ENCODE data around the gene OSBPL3. TPM values are rescaled to one million over a fixed set of nuclear protein-coding genes. Genes with fewer than 3 reads are reported as not detected.

The OSBPL3 gene
- total RNA-seq, 2 donors from 2014 or later: 9.0 to 14.8 TPM

- no peak overlapping the region for H3K4me3 ChIP-seq
- H3K9ac ChIP-seq (ENCODE audit: low read depth in 2 of 2, low read length in 2 of 2): no peak overlapping the region
- peak overlapping the region; percentile 65 for H3K27ac ChIP-seq
- intact Hi-C loops (cut with DNase I): no loop called here
- H3K27me3 ChIP-seq: no peaks in the 10 kb centered on the region
- H3K4me1 ChIP-seq: peaks cover 20% of the 10 kb centered on the region
- no peak for TF ChIP-seq CTCF (IDR thresholded peaks at IDR 0.05)
- no peak for DNase-seq
- no peaks in the 10 kb centered on the region for H3K36me3 ChIP-seq
- no peaks in the 10 kb centered on the region for H3K9me3 ChIP-seq
Measured at GRCh38 chr7:24826662-24827020, 153.3 kb downstream of the OSBPL3 start.

- intact Hi-C loops (cut with DNase I): no loop called here
Measured at GRCh38 chr7:24825931-24826661, 153.9 kb downstream of the OSBPL3 start.

DNA sequence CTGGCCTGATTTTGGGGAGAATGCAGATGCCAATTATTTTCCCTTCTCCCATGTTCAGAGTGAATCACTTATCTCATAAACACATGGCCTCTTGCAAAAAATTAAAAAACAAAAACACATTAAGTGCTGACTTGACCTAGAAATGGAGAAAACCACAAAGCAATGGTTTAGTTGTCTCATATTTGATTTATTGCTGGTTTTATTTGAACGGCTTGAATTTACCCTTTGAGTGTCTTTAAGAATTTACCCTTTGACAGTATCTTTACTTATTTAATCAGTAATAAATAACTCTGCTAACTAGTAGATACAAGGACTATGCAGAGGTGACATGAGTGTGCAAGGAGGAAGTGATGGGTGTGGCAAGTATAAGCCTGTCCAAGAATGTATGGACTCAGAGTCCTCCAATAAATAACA lies 154.6 kb downstream of the OSBPL3 start:
- Histone ChIP-seq H3K27me3 (no peaks in the 10 kb centered on the region), H3K9ac (ENCODE audit: low read depth in 2 of 2, low read length in 2 of 2) (no peak overlapping the region), H3K4me3 (no peak overlapping the region), H3K9me3 (no peaks in the 10 kb centered on the region), H3K4me1 (peaks cover 25% of the 10 kb centered on the region), H3K36me3 (no peaks in the 10 kb centered on the region), H3K27ac (peak overlapping the region; percentile 65)
- no peak for TF ChIP-seq CTCF (IDR thresholded peaks at IDR 0.05)
- no peak for DNase-seq
- intact Hi-C loops (cut with DNase I): no loop called here

More at GRCh38 chr7:24825931-24826661, 153.9 kb downstream of the OSBPL3 start:
- no peaks in the 10 kb centered on the region for H3K9me3 ChIP-seq
- H3K9ac ChIP-seq (ENCODE audit: low read depth in 2 of 2, low read length in 2 of 2): no peak overlapping the region
- peak; percentile 83 for DNase-seq
- H3K27ac ChIP-seq: peak overlapping the region; percentile 65
- no peaks in the 10 kb centered on the region for H3K36me3 ChIP-seq
- TF ChIP-seq CTCF (IDR thresholded peaks at IDR 0.05): no peak
- no peak overlapping the region for H3K4me3 ChIP-seq
- no peaks in the 10 kb centered on the region for H3K27me3 ChIP-seq
- peaks cover 24% of the 10 kb centered on the region for H3K4me1 ChIP-seq

DNA sequence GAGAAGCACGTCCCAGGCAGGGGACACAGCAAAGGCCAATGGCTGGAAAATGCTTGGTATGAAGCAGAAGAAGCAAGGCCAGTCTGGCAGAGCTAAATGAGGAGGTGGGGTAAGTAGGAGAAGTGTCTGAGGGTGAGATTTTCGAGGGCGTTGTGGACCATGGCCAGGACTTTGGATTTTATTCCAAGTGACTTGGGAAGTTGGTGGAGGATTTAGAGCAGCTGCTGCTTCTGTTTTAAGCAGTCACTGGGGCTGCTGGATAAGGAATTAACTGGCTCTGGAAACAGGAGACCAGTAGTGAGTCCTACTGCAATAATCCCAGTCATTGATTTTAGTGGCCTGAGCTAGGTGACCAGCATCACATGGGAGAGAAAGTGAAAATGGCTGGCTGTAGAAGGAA lies 155.1 kb downstream of the OSBPL3 start:
- no peak for DNase-seq
- H3K9me3 ChIP-seq: no peaks in the 10 kb centered on the region
- H3K9ac ChIP-seq (ENCODE audit: low read depth in 2 of 2, low read length in 2 of 2): no peak overlapping the region
- H3K36me3 ChIP-seq: no peaks in the 10 kb centered on the region
- H3K27me3 ChIP-seq: no peaks in the 10 kb centered on the region
- H3K4me3 ChIP-seq: no peak overlapping the region
- peaks cover 25% of the 10 kb centered on the region for H3K4me1 ChIP-seq
- no peak overlapping the region for H3K27ac ChIP-seq
- intact Hi-C loops (cut with DNase I): no loop called here
- no peak for TF ChIP-seq CTCF (IDR thresholded peaks at IDR 0.05)

DNA sequence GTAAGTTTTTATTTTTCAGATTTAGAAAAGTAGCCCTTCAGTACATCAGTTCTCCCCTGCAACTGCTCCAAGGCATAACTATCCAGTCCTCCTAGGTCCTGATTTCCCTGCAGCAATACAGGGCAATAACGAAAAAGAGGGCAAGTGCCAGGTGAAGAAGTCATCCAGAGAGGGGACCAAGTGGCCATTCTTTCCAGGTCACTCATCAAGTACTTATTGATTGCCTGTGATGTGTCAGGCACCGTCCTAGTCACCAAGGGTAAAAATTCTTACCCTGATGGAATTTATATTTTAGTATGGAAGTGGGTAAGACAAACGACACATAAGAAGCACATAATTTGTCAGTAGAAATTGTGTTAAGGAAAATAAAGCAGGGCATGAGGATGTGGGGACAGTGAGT lies 155.6 kb downstream of the OSBPL3 start:
- H3K4me1 ChIP-seq: peaks cover 25% of the 10 kb centered on the region
- no peak for DNase-seq
- H3K27ac ChIP-seq: no peak overlapping the region
- H3K9me3 ChIP-seq: no peaks in the 10 kb centered on the region
- no peak overlapping the region for H3K4me3 ChIP-seq
- H3K9ac ChIP-seq (ENCODE audit: low read depth in 2 of 2, low read length in 2 of 2): no peak overlapping the region
- no peaks in the 10 kb centered on the region for H3K27me3 ChIP-seq
- intact Hi-C loops (cut with DNase I): no loop called here
- no peak for TF ChIP-seq CTCF (IDR thresholded peaks at IDR 0.05)
- no peaks in the 10 kb centered on the region for H3K36me3 ChIP-seq

All from colonic mucosa (tissue), 4 donors.